NCI-H446 (cell line): Measurements from ENCODE around the gene ZNF101.
A peak's percentile ranks its signal among the peaks of the same experiment; 100 is the strongest.
"Not testable (repeated sequence)": the region's sequence is repeated elsewhere in the genome, so short reads cannot be mapped to it uniquely, and the experiment has no call there.

ENCODE experiments used
- DNase-seq, 2 experiments: peaks; one replicate each; lab custom pipeline; 2025; lab: John Stamatoyannopoulos, UW

ZNF101 gene

GRCh38 chr19:19661675-19662251, 6.9 kb upstream of the ZNF101 start:
- DNase-seq, result no peak

DNA sequence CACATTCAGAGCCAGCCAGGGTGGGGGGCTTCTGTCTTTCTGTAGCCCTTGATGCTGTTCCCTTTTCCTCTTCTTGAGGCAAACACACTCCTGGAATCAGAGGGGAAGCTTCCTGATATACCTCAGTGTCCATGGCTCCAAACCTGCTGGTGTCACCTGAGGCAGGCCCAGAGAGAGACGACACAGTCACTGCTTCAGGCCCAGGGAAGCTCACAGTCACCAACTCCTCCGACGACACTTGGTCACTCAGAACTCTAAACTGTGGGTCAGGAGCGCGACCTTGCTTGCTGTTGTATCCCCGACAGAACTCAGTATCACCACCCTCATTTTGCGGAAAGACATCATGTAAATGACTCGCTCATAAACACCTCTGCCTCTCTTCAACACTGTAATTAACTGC, 6.3 kb upstream of the ZNF101 start:
- DNase-seq, result no peak

GRCh38 chr19:19662871-19663255, 5.8 kb upstream of the ZNF101 start:
- DNase-seq, result no peak

- peak; percentile 94 to 99 for DNase-seq
Observed at GRCh38 chr19:19663256-19664120, 5.2 kb upstream of the ZNF101 start, which contains the start of gene ATP13A1. TSS of gene ATP13A1 (minus strand) at chr19:19663676. CDS start at chr19:19663666, 10 bp downstream.

DNA sequence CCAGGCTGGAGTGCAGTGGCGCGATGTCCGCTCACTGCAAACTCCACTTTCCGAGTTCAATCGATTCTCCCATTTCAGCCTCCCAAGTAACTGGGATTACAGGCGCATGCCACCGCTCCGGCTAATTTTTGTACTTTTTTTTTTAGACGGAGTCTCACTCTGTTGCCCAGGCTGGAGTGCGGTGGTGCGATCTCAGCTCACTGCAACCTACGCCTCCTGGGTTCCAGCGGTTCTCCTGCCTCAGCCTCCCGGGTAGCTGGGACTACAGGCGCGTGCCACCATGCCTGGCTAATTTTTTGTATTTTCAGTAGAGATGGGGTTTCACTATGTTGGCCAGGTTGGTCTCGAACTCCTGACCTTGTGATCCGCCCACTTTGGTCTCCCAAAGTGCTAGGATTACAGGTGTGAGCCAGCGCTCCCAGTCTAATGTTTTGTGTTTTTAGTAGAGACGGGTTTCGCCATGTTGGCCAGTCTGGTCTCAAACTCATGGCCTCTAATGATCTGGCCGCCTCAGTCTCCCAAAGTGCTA, 3.2 kb upstream of the ZNF101 start:
- not testable (repeated sequence) for DNase-seq

DNA sequence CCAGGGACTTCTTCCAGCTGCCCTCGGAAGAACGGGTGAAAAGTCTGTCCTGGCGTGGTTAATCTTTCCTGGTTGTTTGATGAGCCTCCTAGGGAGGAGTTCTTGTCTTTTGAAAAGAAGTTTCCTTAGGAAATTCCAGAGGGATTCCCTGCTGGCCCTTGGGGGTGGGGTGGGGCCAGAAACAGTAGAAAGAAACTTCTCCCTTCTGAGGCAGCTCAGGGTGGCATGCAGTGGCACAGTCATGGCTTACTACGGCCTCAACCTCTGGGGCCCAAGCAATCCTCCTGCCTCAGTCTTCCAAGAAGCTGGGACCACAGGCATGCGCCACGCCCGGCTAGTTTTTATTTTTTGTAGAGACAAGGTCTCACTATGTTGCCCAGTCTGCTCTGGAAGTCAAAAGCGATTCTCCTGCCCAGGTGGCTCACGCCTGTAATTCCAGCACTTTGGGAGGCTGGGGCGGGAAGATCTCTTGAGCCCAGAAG, 1.5 kb downstream of the ZNF101 start:
- DNase-seq, result no peak

DNA sequence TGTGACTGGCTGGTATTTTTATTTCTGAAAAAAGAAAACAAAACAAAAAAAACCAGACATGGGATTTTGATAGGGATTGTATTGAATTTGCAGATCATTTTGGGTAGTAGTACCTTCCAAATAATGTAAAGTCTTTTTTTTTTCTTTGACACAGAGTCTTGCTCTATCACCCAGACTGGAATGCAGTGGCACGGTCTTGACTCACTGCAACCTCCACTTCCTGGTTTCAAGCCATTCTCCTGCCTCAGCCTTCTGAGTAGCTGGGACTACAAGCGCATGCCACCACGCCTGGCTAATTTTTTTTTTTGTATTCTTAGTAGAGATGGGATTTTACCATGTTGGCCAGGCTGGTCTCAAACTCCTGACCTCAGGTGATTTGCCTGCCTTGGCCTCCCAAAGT, 4.2 kb downstream of the ZNF101 start:
- no peak for DNase-seq

DNA sequence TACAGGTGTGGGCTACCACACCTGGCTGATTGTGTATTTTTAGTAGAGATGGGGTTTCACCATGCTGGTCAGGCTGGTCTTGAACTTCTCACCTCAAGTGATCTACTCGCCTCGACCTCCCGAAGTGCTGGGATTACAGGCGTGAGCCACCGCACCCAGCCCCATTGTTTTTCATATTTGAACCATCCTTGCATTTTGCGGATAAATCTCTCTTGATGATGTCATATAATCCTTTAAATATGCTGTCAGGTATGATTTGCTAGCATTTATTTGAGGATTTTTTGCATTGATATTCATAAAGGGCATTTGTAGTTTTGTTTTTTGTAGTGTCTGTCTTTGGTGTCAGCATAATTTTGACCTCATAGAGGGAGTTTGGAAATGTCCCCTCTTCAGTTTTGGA, 5.7 kb downstream of the ZNF101 start:
- no peak for DNase-seq

GRCh38 chr19:19677579-19677978, 8.9 kb downstream of the ZNF101 start:
- DNase-seq, result no peak

GRCh38 chr19:19679176-19680073, 10.8 kb downstream of the ZNF101 start:
- no peak for DNase-seq

- DNase-seq, result not testable (repeated sequence)
Observed at GRCh38 chr19:19686119-19686518, 17.5 kb downstream of the ZNF101 start.

GRCh38 chr19:19686580-19686979, 17.9 kb downstream of the ZNF101 start:
- DNase-seq, result no peak

DNA sequence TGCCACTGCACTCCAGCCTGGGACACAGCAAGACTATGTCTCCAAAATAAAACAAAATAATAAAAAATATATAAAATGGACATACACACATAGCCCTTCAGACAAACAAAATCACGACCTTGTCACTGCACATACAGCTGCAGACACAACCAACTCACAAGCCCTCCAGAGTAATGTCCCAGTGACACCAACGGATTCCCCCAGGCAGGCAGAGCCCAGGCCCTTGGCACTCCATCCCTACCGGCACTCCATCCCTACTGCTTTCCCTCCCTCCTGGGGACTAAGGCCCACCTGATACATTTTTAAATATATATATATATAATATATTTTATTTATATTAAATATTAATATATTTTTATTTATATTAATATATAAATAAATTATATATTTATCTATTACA, 18.5 kb downstream of the ZNF101 start:
- no peak for DNase-seq

DNA sequence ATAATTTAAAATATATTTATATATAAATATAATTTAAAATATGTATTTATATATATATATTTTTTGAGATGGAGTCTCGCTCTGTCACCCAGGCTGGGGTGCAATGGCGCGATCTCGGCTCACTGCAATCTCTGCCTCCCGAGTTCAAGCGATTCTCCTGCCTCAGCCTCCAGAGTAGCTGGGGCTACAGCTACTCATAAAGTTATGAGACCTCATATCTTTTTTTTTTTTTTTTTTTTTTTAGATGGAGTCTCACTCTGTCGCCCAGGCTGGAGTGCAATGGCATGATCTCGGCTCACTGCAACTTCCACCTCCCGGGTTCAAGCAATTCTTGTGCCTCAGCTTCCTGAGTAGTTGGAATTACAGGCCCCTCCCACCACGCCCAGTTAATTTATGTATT, 20.4 kb downstream of the ZNF101 start:
- not testable (repeated sequence) for DNase-seq

- DNase-seq, result no peak
Observed at GRCh38 chr19:19691683-19692082, 23.0 kb downstream of the ZNF101 start.

DNA sequence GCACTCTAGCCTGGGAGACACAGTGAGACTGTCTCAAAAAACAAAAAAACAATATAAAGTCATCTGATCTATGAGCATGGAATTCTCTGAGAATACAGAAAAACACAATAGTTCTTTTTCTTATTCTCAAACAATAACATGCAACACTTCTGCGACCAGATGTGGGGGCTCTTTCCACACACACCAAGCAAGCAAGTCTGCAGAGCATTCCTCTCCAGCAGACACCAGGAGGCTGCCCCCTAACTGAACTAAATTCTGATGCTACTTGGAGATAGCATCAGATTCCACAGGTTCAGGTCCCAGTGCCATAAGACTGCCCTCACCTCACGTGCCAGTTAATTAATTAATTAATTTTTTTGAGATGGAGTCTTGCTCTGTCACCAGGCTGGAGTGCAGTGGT, 27.7 kb downstream of the ZNF101 start:
- DNase-seq, result no peak

GRCh38 chr19:19697589-19697988, 28.9 kb downstream of the ZNF101 start:
- DNase-seq, result no peak

GRCh38 chr19:19700493-19700892, 31.9 kb downstream of the ZNF101 start:
- DNase-seq, result not testable (repeated sequence)

GRCh38 chr19:19704836-19705235, 36.2 kb downstream of the ZNF101 start:
- DNase-seq, result no peak

DNA sequence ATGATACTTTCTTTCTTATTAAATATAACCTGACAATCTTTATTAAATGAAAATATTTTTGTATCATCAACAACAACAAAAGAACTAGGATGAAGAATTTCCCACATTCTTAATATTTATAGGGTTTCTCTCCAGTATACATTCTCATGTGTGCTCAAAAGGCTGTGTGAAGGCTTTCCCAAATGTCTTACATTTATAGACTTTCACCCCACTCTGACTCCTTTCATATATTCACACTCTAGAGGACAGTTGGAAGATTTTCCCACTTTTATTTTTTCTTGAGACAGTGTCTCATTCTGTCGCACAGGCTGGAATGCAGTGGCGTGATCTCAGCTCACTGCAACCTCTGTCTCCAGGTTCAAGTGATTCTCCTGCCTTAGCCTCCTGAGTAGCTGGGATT, 41.9 kb downstream of the ZNF101 start:
- DNase-seq, result no peak

- DNase-seq, result no peak
Observed at GRCh38 chr19:19711306-19711933, 42.8 kb downstream of the ZNF101 start.
